Adipose tissue (tissue), 3 donors: Measurements from ENCODE around the gene RAP1A. TPM values are rescaled to one million over a fixed set of nuclear protein-coding genes. Genes with fewer than 3 reads are reported as not detected.
"Not testable (repeated sequence)": the region's sequence is repeated elsewhere in the genome, so short reads cannot be mapped to it uniquely, and the experiment has no call there.

Source experiments
- H3K27ac ChIP-seq: one replicate; pipeline ENCODE4 v1.5.1; 2013; ENCODE audit warnings: low read depth, low read length
- WGBS, 3 donors: extraction: QIAGEN DNeasy Blood & Tissue Kit; methylation state at CpG; one replicate each; pipeline ENCODE4 v1.1.7; 2013; 5-methylcytosine and 5-hydroxymethylcytosine counted together
- polyA plus RNA-seq, 3 donors: library from polyadenylated mRNA; stranded (reverse); fragments of 200-250 nt; gene quantifications; one replicate each; pipeline ENCODE4 v1.2.3, GENCODE V29; 2013
- donor health status: healthy with polysubstance abuse.
- donor health status: Bipolar disorder and iron deficiency.
- donor health status: healthy.

The RAP1A gene
- polyA plus RNA-seq, 3 donors: 22.9 to 128 (median 57.1) TPM

DNA sequence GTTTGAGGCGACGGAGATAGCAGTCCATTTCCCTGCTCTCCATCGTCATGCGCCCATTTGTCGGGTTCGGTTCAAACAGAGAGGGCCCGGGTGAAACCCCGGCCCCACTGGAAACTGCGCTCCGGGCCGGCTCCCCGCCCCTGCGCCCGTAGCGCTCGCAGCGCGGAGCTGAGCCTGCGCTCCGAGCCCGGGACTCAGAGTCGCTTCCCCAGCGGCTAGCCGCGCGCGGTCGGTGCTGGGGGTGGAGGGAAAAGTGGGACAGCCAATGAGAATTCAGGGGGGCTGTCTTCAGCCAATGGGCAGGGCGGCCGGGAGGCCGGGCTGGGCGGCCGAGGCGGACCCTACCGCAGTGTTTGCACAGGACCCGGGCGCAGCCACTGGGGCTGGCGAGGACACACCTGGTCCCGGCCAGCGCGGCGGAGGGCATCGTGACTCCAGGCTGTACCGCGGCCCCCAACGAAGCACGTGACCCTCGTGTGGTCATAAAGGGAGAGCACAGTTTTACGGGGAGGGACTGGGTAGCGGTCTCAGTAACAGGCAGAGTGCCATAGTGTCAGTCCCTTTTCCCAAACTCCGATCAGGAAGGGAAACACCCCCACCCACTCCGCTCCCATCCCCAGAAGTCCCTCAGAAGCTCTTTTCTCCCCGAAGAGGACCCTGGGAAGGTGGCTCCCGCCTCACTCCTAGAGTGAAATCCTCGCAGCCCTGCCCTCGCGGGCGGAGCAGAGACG is 119.8 kb downstream of the RAP1A start, which contains the start of gene INKA2:
Gene INKA2 (minus strand): TSS at position 202 of the 731 bp plus-strand sequence. CDS start 153 bp downstream, at position 49.
- 0 to 1% (median 0%) methylated on average over 57 to 59 of the region's 59 CpGs for WGBS, 3 donors
- peak within 1 kb of the TSS; percentile 68 for H3K27ac ChIP-seq

DNA sequence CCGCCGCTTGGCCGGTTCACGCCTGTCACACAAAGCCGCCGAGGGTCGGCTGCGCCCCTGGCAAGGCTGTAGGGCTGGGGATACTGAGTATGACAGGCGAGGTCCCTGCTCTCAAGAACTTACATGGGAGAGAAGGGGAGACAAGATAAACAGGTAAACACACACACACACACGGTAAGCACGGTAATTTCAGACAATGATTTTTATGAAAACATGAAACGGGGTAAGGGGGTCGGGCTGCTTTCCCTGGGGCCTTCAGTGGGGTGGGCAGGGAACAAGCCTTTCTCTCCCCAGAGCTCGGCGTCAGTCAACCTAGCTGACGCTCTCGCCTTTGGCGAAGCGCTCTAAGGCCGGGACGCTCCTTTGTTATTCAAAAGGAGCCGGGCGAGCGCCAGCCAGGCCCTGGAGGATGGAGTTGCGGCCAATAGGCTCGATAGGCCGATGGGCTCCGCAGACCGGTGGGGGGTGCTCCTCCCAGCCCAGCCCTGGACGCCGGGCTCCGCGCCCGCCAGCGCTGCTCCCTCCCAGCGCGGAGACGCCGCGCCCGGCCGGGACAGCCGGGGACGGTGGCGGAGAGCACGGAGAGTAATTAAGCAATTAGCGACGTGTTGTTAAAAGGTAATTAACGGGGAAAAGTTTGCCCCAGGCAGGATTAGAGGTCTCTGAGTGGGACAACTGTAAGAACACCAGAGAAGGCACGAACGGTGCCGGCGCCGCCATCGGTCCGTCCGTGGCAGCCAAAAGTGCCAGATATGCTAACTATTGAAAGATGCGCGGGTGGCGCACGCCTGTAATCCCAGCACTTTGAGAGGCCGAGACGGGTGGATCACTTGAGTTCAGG is 120.6 kb downstream of the RAP1A start:
- H3K27ac ChIP-seq: no peak overlapping the region
- 1 to 2% (median 1%) methylated on average over 62 to 63 of the region's 63 CpGs for WGBS, 3 donors

DNA sequence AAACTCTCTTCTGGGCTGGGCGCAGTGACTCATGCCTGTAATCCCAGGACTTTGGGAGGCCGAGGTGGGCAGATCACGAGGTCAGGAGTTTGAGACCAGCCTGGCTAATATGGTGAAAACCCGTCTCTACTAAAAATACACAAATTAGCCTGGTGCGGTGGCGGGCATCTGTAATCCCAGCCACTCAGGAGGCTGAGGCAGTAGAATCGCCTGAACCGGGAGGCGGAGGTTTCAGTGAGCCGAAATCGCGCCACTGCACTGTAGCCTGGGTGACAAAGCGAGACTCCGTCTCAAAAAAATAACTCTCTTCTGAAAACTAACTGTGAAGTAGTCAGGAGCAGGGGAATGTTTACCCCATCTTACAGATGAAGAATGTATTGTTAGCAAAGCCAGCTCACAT is 122.7 kb downstream of the RAP1A start:
- WGBS, 3 donors: 92 to 97% (median 97%) methylated on average over 14 of the region's 14 CpGs
- not testable (repeated sequence) for H3K27ac ChIP-seq

- H3K27ac ChIP-seq: no peak overlapping the region
- WGBS, 3 donors: 74 to 83% (median 76%) methylated on average over 5 of the region's 5 CpGs
These were observed 123.5 kb downstream of the RAP1A start for GRCh38 chr1:111742938-111743549.

DNA sequence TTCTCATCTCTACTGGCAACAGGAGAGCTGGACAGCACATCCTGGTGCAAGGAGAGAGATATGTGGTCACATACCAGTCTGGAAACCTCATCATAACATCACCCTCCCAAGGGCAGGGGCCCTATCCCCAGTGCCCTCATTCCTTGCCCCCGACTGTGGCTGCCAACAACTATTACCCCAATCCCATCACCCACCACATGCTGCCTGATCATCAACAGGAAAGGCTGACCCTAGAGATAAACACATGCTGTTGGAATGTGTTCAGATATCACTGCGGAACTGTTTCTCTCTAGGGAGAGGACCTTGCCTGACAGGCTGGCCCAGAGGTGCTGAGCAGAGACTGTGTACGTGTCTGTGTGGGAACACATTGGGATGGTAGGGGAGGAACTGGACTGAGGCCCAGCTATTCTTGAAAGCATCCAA is 124.1 kb downstream of the RAP1A start:
- no peak overlapping the region for H3K27ac ChIP-seq
- WGBS, 3 donors: 43 to 71% (median 48%) methylated on average over 3 of the region's 3 CpGs

GRCh38 chr1:111745675-111746613 is 126.4 kb downstream of the RAP1A start:
- 88 to 96% (median 95%) methylated on average over 9 of the region's 9 CpGs for WGBS, 3 donors
- no peak overlapping the region for H3K27ac ChIP-seq

DNA sequence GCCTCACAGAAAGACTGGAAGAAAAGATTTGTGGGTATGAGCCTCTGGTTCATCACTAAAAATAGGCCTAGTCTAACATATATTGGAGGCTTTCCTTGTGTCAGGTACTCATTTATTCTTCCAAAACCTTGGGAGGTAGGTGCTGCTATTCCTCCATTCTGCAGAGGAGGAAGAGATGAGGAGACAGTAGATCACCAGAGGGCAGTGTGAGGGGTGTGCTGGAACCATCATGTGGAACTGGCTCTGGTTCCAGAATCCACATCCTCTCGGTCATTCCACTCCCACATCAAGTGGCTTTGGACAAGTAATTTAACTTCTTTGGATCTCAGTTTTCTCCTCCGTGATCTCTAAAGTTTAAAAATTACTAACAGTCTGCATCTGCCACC is 127.0 kb downstream of the RAP1A start:
- no peak overlapping the region for H3K27ac ChIP-seq
- WGBS, 3 donors: 67 to 86% (median 78%) methylated on average over 2 of the region's 2 CpGs

- no peak overlapping the region for H3K27ac ChIP-seq
- 35 to 42% (median 40%) methylated on average over 3 of the region's 3 CpGs for WGBS, 3 donors
These were observed 127.7 kb downstream of the RAP1A start for GRCh38 chr1:111747282-111747734.

GRCh38 chr1:111747947-111748346 is 128.4 kb downstream of the RAP1A start:
- WGBS, 3 donors: 76 to 91% (median 78%) methylated on average over 4 of the region's 4 CpGs
- H3K27ac ChIP-seq: no peak overlapping the region

DNA sequence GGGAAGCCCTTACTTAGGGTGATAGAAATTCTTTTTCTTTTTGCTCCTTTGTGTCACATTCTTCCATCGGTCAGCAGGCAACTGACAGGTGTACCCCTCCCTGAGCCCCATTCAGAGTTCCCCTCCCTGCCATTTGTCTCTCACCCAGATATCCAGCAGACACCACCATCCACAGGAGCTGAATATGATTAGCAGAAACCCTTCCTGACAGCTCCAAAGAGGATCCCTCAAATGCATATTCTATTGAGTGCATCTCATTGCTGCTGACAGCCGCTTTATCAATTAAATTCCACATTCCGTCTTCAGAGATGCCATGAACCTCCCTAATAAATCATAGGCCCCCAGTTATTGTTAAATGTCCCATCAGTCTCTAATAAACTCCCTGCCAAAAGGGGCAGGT is 130.0 kb downstream of the RAP1A start:
- 76 to 94% (median 92%) methylated on average over 3 of the region's 3 CpGs for WGBS, 3 donors
- H3K27ac ChIP-seq: no peak overlapping the region

DNA sequence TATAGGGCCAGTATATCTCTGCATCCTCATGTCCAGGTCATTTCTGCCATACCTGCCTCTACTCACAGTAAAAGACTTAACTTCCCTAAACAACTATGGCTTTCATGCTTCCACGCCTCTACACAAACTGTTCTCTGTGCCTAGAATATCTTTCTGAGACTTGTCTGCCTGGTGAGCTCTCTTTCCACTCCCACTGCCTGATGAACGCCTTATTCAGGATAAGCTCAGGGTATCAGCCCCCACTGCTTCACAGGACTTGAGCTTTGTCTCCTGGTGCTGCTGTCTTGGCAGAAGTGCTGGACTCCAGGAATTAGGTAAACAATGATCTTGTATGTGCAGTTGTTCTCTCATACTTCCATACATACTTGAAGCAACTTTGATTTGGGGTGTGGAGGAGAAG is 131.3 kb downstream of the RAP1A start:
- no peak overlapping the region for H3K27ac ChIP-seq

DNA sequence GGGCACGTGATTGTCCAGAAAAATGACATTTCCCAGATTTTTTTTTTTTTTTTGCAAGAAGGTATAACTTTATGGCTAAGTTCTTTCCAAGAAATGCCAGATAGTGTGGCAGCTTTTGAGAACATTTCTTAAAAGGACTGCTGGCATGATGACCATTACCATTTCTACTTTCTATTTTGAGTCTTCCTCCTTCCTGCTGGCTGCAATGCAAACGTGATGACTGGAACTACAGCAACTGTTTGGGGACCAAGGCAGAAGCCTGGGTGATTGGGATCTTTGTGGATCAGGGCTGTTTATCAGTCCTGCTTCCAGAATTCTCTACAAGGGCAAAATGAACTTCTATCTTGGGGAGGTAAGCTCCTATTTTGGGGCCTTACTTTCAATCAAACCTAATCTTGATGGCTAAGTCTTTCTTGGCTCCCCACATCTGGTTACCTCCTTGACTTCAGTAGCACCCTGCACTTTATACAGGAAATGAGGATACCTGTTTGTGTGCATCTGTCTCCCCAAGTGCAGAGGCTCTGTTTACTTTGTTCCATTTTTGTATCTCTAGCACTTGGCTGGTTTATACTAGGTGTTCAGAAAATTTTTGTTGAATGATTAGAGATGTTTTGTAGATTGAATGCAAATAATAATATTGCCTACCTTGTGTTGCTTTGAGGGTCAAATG is 132.5 kb downstream of the RAP1A start:
- H3K27ac ChIP-seq: no peak overlapping the region
- 43 to 52% (median 47%) methylated on average over 2 of the region's 2 CpGs for WGBS, 3 donors

More for the DNA sequence above, 131.3 kb downstream of the RAP1A start:
- 76 to 88% (median 85%) methylated on average over 2 of the region's 2 CpGs for WGBS, 3 donors

GRCh38 chr1:111754984-111755330 is 135.4 kb downstream of the RAP1A start:
- 0 to 1% (median 0%) methylated on average over 12 of the region's 12 CpGs for WGBS, 3 donors
- no peak overlapping the region for H3K27ac ChIP-seq

- peak within 1 kb of the TSS; percentile 40 for H3K27ac ChIP-seq
- WGBS, 3 donors: 0 to 1% (median 0%) methylated on average over 65 to 67 of the region's 67 CpGs
These were observed 135.9 kb downstream of the RAP1A start, which contains the start of gene DDX20 for GRCh38 chr1:111755331-111756123. DDX20 (plus strand) TSS chr1:111755901; CDS start chr1:111755925, 24 bp downstream.

DNA sequence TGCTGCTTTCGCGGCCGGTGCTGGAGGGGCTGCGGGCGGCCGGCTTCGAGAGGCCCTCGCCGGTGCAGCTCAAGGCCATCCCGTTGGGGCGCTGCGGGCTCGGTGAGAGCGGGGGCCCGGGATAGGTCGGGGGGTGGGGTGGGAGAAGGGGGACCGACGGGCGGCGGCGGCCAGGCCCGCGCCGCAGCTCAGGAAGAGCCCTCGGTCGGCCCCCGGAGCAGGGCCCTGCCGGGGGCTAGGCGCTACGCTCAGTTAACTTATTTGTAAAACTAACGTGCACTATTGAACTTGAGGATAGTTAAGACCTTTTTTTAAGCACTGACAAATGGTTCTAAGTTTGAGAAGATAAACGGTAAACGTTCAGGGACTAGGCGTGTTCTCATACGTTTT is 136.5 kb downstream of the RAP1A start:
- 0 to 1% (median 1%) methylated on average over 26 to 35 of the region's 35 CpGs for WGBS, 3 donors
- peak overlapping the region; percentile 40 for H3K27ac ChIP-seq

DNA sequence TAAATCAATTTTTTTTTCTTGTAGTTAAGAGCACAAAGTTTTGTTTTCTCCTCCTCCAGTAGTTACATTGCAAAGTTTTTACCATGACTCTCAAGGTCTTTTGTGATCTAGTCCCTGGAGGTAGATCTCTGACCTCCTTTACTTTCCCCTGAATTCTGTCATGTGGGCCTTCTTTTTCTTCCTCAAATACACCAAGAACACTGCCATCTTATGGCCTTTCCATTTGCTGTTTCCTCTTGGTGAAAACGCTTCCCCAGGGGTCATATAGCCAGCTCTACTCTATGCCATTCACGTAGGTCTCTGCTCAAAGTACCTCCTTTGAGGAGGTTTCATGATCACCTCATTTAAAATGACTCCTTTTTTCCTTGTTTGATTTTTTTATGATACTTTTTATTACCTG is 138.8 kb downstream of the RAP1A start:
- WGBS, 3 donors: 64 to 71% (median 70%) methylated on average over 2 of the region's 2 CpGs

GRCh38 chr1:111761717-111762116 is 142.1 kb downstream of the RAP1A start:
- WGBS, 3 donors: 47 to 94% (median 85%) methylated on average over 2 of the region's 2 CpGs
- H3K27ac ChIP-seq: no peak overlapping the region

More for the DNA sequence above, 138.8 kb downstream of the RAP1A start:
- no peak overlapping the region for H3K27ac ChIP-seq
